ENCODE results near the gene OR2Y1. TPM values are rescaled to one million over a fixed set of nuclear protein-coding genes. Genes with fewer than 3 reads are reported as not detected.

Gene OR2Y1
- total and polyA plus RNA-seq, 2 of the 13 experiments (the other 11 are each of a cell fraction or from before 2014, with no cell fraction given) = not detected

- no TSS peak for BruUV-seq (replicated peaks)
- no peak overlapping the region for H3K27ac ChIP-seq (ENCODE audit: extremely low read length, insufficient read depth, low read length)
- H3K4me2 ChIP-seq (ENCODE audit: low read depth, low read length) = no peak overlapping the region
- no peaks in the 10 kb centered on the region for H4K20me1 ChIP-seq (ENCODE audit: insufficient read depth, low read length)
- in situ Hi-C loops (cut with HindIII; ENCODE audit: extremely low pct_ligation_motif_present, low pct_unique_long_range_greater_than_20kb) (loop anchor here (10.0 kb wide), 1 partner anchor 370 kb away; no protein-coding TSS in a partner anchor), intact Hi-C loops (cut with micrococcal nuclease; ENCODE audit: unreplicated experiment) (loop anchor here (2.0 to 5.0 kb wide), 3 partner anchors 14 to 374 kb away; partner anchors contain the start of gene ZFP62)
- POLR2A ChIA-PET = interaction anchor here (2.0 kb wide), 1 partner anchor 26 kb away, joined by 8 read pairs; no protein-coding TSS in a partner anchor
- CTCF ChIA-PET (ENCODE audit: low intra/inter-chr PET ratio, low total read pairs) = interaction anchor here (0.8 to 1.8 kb wide), 4 partner anchors 14 to 85 kb away, joined by 3 to 8 read pairs (median 4); partner anchors contain the start of gene ZFP62
- H3K9ac ChIP-seq (ENCODE audit: insufficient read depth, low read depth, low read length) = no peak overlapping the region
- peaks cover 0 to under 1% of the 10 kb centered on the region in 2 experiments; a peak in 1 of 5 replicates for H3K36me3 ChIP-seq (replicated peaks in 1 of 2; ENCODE audit: control insufficient read depth in 1 of 2, insufficient read depth in 2 of 2, low read length in 2 of 2)
- H3K9me3 ChIP-seq (ENCODE audit: low read length) = no peaks in the 10 kb centered on the region
- H3K4me3 ChIP-seq (replicated peaks in 1 of 3; ENCODE audit: insufficient read depth in 1 of 3, low read depth in 2 of 3, low read length in 3 of 3) = no peak overlapping the region
- FAIRE-seq (peak; percentile 70), ATAC-seq (peak; percentile 60), DNase-seq (ENCODE audit: low spot score) (peak; percentile 70)
- H3K4me1 ChIP-seq (ENCODE audit: insufficient read depth, low read length) = peaks cover 12% of the 10 kb centered on the region
- WGBS (ENCODE audit: low lambda C conversion rate) = 26% methylated on average over 12 of the region's 13 CpGs
- H3K27me3 ChIP-seq (ENCODE audit: control insufficient read depth in 1 of 2, insufficient read depth in 2 of 2, low read length in 2 of 2) = peaks cover 0 to 10% of the 10 kb centered on the region in 2 experiments; a peak in 1 of 5 replicates
- no peaks in the 10 kb centered on the region for H3K79me2 ChIP-seq (ENCODE audit: insufficient read depth, low read length)
- H2AFZ ChIP-seq (ENCODE audit: low read length) = no peak overlapping the region
- TF ChIP-seq GATAD2A (CRISPR knock-in tag; IDR thresholded peaks at IDR 0.05) (0 out of 2 replicates have a peak, but pooled peaks have one; percentile 12), HOXA9 (CRISPR knock-in tag; IDR thresholded peaks at IDR 0.05; ENCODE audit: borderline replicate concordance) (no peak), MAFF (IDR thresholded peaks at IDR 0.05; ENCODE audit: low read depth, low read length) (0 out of 2 replicates have a peak, but pooled peaks have one; percentile 11), RERE (CRISPR knock-in tag; IDR thresholded peaks at IDR 0.05; ENCODE audit: low read depth) (no peak), HBP1 (CRISPR knock-in tag; IDR thresholded peaks at IDR 0.05; ENCODE audit: low read depth) (no peak), KDM2A (CRISPR knock-in tag; IDR thresholded peaks at IDR 0.05; ENCODE audit: borderline replicate concordance, low read depth) (peak; percentile 52; the same call in 1 of the 2 replicates), ZNF253 (CRISPR knock-in tag; IDR thresholded peaks at IDR 0.05; ENCODE audit: borderline replicate concordance) (no peak), ZNF709 (CRISPR knock-in tag; IDR thresholded peaks at IDR 0.05) (no peak), XRCC5 (optimal IDR thresholded peaks at IDR 0.05; ENCODE audit: low read length) (peak; percentile 41), MIXL1 (CRISPR knock-in tag; IDR thresholded peaks at IDR 0.05) (0 out of 2 replicates have a peak, but pooled peaks have one; percentile 14), CTCF (CRISPR knock-in tag; IDR thresholded peaks at IDR 0.05) (peak; percentile 87), ZXDC (CRISPR knock-in tag; IDR thresholded peaks at IDR 0.05) (no peak)
Measured at GRCh38 chr5:180784497-180785097, 44.7 kb upstream of the OR2Y1 start.
